Activated CD4-positive, CD25-positive, alpha-beta regulatory T cell treated with anti-CD3 and anti-CD28 coated beads, Interleukin-2, amount 50 U/mL, for 24 hours (primary cell): ENCODE results near the gene KCTD14.
"Not testable (repeated sequence)": the region's sequence is repeated elsewhere in the genome, so short reads cannot be mapped to it uniquely, and the experiment has no call there.

ENCODE experiments used
- ATAC-seq, 2 donors: fragments of 150-1000 bp; cut with Tn5 transposase; one replicate each; pipeline ENCODE4 v1.10.0; 2021; ENCODE audit warnings: mild to moderate bottlenecking in 1 of 2, moderate library complexity in 1 of 2

Gene KCTD14

DNA sequence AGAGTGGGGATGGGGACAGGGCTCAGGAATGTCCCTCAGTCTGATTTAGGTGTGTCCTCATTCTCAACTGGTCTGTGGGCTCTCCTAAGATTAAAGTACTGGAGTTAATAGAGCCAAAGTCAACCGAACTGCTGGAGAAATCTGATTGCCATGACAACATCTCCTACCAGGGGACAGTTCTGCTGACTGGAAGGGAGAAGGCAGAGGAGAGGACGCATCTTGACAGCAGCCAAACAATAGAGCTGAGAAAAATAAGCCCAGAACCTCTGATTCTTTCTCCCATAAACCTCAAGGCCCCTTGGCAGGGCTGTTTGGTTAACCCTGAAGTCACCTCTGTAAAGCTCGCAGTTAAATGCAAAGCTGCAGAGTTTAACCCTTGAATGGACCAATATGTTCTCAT is 2.8 kb downstream of the KCTD14 start:
- no peak for ATAC-seq

DNA sequence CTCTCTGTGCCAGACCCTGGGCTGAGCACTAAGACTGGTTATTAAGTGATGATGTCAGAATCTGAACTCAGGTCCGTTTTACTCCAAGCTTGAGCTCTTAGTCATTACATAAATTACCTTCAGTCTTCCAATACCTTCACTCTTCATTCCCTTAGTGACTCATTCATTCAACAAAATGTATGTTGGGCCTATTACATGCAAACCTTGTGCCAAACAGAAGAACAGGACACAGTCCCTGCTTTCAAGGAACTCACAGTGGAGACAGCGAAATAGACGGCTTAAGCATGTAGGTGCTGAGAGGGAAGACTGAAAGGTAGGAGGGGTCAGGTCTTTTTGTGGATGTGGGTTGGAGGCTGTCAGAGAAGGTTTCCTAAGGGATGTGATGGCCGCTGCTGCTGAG is 3.3 kb downstream of the KCTD14 start:
- ATAC-seq, result no peak

GRCh38 chr11:78015878-78016277 is 7.2 kb downstream of the KCTD14 start:
- ATAC-seq, result no peak

GRCh38 chr11:78014937-78015520 is 8.0 kb downstream of the KCTD14 start:
- ATAC-seq, result not testable (repeated sequence)

- ATAC-seq, result no peak
Observed at GRCh38 chr11:78011301-78011700, 11.8 kb downstream of the KCTD14 start.

DNA sequence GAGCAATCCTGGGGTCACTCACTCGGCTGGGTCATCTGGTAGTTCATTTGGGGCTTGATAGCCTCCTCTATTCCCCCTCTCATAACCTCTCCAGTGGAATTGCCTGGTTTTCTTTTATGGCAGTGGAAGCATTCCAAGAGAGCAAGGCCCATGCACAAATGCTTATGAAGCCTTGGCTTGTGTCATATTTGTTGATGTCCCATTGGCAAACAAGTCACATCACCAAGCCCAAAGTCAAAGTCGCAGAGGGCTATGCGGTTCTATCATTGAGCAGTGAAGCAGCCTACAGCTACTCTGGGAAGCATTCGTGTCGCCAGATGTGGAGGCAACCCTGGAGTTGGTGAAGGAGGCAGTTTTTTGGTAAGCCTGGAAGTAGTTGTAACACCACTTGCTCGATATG is 12.3 kb downstream of the KCTD14 start:
- no peak for ATAC-seq

DNA sequence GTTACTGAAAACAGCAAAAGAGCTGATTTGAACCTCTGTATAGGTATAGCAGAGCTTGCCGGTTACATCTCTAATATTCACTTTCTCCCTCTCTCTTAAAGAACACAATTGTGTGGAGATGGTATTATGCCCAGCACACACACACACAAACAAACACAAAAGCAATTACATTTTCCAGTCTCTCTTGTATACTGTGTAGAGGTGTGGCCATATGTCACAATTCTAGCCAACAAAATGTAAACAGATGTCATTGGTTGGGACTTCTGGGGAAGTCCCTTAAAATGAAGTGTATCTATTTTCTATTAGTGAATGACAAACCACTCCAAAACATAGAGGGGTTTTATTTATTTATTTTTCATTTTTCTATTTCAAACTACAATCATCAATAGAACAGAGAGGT is 12.8 kb downstream of the KCTD14 start:
- ATAC-seq, result no peak

- no peak for ATAC-seq
Observed at GRCh38 chr11:78009062-78009461, 14.0 kb downstream of the KCTD14 start.

GRCh38 chr11:78000193-78000592 is 22.9 kb downstream of the KCTD14 start:
- peak; percentile 61 to 84 for ATAC-seq

DNA sequence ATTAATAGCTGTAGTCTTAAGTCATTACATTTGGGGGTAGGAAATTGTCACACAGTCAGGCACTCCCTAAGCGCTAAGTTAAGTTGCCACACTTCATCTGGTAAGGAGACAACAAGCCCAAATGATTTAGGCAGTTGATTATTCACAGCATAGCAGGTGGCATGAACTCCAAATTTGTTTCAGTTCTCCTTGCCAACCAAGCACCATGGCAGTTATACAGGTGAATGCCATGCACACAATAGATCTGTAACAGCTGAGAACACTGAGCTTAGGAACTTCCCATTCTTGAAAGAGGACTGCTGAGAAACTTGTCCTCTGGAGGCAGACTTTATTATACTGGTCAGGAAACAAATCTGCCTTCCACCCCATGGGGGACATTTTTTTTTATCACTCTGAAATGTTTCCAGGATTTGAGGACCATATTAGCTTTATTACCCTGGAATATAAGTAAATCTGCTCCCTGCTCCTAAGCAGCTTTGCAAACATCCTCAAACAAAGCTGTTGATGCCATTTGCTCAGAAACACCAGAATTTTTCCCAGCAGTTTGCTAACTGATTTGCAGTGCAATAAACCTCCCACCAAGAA is 23.5 kb downstream of the KCTD14 start:
- ATAC-seq, result no peak

DNA sequence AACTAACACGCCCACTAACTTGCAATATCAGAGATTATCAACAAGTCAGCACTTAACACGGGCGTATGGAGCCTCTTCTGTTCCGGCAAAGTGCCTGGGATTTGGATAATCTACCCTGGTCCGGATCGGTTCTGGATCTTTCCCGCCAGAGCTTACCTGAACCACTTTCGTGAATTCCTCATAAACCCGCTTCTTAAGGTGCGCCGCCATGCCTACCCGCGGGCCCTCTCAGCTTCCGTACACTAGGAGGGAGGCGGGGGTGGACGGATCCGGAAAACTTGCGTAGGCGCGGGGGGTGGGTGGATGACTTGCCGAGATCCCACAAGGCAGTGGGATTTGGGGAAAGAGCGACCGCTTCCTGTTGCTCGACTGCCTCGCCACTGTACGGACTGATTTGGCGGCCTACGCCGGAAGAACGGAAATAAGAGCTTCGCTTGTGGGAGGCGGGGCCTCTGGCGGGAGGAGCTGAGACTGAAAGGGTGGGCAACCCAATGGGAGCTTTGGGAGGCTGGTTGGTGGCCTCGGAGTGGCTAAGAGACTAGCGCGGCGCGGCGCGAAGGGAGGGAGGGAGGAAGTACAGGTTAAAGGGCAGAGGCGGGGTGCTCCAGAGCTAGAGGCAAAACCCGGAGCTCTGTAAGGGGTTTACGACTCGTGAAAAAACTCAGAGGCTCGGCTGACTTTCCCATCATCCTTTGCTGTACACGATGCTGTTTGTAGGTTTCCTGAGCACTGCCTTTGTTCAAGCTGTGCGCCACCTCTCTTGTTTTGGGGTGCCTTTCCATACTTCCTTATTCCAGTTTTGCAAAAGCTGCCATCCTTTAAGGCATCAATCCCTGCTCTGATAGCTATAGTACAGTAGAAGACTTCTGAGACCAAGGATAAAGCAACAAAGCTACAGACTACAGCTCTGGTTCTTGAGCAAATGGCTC is 28.4 kb downstream of the KCTD14 start, which contains the start of gene INTS4:
Gene INTS4 (minus strand): TSS at position 235 of the 929 bp plus-strand sequence. CDS start 25 bp downstream, at position 210.
- peak; percentile 99 to 100 for ATAC-seq

- ATAC-seq, result no peak
Observed at GRCh38 chr11:77993902-77994301, 29.2 kb downstream of the KCTD14 start.

DNA sequence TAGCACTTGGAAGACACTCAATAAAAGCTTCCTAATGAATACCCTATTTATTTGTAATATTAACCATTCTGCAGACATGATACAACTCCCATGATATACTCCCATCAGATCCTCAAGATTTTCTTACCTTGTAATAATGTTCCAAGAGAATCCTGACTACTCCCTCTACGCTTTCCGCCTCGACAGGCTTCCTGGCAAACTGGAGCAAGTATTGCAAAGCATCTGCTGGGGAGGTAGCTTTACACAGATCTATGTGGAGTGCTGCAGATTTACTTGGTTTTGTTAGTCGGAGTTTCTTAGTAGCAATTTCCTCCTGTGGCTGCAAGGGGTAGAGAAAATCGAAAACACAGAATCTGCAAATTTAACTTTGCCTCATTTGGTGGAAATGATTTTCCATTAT is 32.1 kb downstream of the KCTD14 start:
- ATAC-seq, result no peak

DNA sequence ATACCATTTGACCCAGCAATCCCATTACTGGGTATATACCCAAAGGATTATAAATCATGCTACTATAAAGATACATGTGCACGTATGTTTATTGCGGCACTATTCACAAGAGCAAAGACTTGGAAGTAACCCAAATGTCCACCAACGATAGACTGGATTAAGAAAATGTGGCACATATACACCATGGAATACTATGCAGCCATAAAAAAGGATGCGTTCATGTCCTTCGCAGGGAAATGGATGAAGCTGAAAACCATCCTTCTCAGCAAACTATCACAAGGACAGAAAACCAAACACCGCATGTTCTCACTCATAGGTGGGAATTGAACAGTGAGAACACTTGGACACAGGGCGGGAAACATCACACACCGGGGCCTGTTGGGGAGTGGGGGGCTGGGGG is 36.6 kb downstream of the KCTD14 start:
- ATAC-seq, result not testable (repeated sequence)

- ATAC-seq, result no peak
Observed at GRCh38 chr11:77981346-77981947, 41.6 kb downstream of the KCTD14 start.

DNA sequence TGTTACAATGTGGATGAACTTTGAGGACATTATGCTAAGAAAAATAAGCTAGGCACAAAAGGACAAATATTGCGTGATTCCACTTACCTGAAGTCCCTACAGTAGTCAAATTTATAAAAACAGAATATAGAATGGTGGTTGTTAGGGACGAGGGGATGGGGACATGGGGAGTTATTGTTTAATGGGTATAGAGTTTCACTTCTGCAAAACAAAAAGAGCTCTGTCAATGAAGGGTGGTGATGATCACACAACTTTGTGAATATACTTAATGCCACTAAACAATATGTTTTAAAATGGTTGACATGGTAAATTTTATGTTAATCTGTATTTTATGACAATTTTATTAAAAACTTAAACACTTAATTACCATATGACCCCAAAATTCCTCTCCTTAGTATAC is 54.7 kb downstream of the KCTD14 start:
- no peak for ATAC-seq

- no peak for ATAC-seq
Observed at GRCh38 chr11:77967753-77968152, 55.3 kb downstream of the KCTD14 start.

- no peak for ATAC-seq
Observed at GRCh38 chr11:77967121-77967520, 56.0 kb downstream of the KCTD14 start.

DNA sequence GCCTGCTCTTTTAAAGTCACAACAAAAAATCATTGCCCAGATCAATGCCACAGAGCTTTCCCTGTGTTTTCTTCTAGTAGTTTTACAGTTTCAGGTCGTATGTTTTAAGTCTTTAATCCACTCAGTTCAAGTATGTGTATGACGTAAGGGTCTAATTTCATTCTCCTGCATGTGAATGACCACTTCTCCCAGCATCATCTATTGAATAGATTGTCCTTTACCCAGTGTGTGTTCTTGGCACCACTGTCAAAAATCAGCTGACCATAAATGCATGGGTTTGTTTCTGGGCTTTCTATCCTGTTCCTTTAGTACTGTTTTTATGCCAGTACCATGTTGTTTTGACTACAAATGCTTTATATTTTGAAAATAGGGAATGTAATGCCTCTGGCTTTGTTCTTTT is 56.7 kb downstream of the KCTD14 start:
- ATAC-seq, result no peak
